C4-2B (cell line): ENCODE data around the gene ACVRL1.

Experiments used
- ZFX ChIP-seq: fragments of 450-650 bp; IDR thresholded peaks from 2 replicates; pipeline ENCODE4 v1.6.1; 2017
- TF ChIP-seq, protein P1 (sequence below): fragments of 450-650 bp; conservative IDR thresholded peaks from 2 replicates; pipeline ENCODE4 v1.5.1; 2017; ENCODE audit warnings: mild to moderate bottlenecking

DNA sequence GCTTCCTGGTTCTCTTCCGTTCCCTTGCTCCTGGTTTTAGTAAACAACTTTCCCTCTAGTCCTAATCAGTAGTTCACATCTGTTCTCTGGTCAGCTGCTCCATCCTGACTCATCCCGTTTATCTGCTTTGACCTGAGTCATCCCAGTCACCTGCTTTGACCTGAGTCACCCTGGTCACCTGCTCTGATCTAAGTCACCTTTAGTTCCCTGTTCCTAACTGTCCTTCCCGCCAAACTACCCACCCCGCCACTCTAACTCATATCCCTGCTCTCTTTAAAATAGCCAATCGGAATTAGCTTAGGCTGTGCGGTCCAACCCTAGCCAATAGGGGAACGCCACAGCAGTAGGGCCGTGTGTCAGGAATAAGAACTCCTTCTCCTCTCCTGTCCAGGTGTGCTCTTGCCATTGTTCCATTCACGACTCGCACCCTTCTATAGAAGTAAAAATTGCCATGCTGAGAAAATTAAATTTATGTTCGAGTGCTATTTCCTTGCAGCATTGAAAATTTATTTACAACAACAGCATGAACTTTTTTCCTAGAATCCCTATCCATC lies 22.6 kb upstream of the ACVRL1 start:
- TF ChIP-seq, protein P1, sequence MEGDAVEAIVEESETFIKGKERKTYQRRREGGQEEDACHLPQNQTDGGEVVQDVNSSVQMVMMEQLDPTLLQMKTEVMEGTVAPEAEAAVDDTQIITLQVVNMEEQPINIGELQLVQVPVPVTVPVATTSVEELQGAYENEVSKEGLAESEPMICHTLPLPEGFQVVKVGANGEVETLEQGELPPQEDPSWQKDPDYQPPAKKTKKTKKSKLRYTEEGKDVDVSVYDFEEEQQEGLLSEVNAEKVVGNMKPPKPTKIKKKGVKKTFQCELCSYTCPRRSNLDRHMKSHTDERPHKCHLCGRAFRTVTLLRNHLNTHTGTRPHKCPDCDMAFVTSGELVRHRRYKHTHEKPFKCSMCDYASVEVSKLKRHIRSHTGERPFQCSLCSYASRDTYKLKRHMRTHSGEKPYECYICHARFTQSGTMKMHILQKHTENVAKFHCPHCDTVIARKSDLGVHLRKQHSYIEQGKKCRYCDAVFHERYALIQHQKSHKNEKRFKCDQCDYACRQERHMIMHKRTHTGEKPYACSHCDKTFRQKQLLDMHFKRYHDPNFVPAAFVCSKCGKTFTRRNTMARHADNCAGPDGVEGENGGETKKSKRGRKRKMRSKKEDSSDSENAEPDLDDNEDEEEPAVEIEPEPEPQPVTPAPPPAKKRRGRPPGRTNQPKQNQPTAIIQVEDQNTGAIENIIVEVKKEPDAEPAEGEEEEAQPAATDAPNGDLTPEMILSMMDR, result no peak
- TF ChIP-seq ZFX, result no peak
